Gastrocnemius medialis (tissue), 4 donors: Measurements from ENCODE around the gene TEFM.

Experiments
- POLR2A ChIP-seq, 2 donors: fragments of 450-650 bp; IDR thresholded peaks; one replicate each; pipeline ENCODE4 v1.6.1; 2017; ENCODE audit warnings: antibody characterized with exemption in 2 of 2, mild to moderate bottlenecking in 2 of 2, moderate library complexity in 2 of 2
- TF ChIP-seq, protein P1 (sequence below), 5 experiments: fragments of 450-650 bp in 3 of 5; fragments of 200-600 bp in 2 of 5; sonication (generic) in 2 of 5; IDR thresholded peaks in 4 of 5; conservative IDR thresholded peaks in 1 of 5; 1 replicate in 4 of 5; 2 replicates in 1 of 5; pipeline ENCODE4 v1.5.1; 2016 to 2019; ENCODE audit warnings: antibody characterized with exemption in 5 of 5, mild to moderate bottlenecking in 3 of 5, moderate library complexity in 3 of 5

DNA sequence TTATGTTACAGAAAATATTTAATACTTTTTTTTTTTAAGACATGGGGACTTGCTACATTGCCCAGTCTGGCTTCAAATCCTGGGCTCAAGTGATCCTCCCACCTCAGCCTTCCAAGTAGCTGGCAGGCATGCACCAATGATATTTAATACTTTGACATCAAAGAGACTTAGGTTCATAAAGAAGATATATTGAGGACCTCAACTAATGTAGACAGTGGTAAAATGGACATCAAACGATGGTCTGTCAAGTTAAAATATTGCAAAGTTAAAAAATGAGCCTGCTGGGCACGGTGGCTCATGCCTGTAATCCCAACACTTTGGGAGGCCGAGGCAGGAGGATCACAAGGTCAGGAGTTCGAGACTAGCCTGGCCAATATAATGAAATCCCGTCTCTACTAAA, 8.7 kb downstream of the TEFM start:
- TF ChIP-seq, protein P1, sequence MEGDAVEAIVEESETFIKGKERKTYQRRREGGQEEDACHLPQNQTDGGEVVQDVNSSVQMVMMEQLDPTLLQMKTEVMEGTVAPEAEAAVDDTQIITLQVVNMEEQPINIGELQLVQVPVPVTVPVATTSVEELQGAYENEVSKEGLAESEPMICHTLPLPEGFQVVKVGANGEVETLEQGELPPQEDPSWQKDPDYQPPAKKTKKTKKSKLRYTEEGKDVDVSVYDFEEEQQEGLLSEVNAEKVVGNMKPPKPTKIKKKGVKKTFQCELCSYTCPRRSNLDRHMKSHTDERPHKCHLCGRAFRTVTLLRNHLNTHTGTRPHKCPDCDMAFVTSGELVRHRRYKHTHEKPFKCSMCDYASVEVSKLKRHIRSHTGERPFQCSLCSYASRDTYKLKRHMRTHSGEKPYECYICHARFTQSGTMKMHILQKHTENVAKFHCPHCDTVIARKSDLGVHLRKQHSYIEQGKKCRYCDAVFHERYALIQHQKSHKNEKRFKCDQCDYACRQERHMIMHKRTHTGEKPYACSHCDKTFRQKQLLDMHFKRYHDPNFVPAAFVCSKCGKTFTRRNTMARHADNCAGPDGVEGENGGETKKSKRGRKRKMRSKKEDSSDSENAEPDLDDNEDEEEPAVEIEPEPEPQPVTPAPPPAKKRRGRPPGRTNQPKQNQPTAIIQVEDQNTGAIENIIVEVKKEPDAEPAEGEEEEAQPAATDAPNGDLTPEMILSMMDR (IDR thresholded peaks at IDR 0.05 in 4 of 5, conservative IDR thresholded peaks at IDR 0.05 in 1 of 5), result no peak
- TF ChIP-seq POLR2A (IDR thresholded peaks at IDR 0.05), result no peak
